Measurements from ENCODE around the gene IFT57.

The IFT57 gene

GRCh38 chr3:108118038-108118768 lies 104.0 kb downstream of the IFT57 start:
- Mint-ChIP-seq H3K9me3 (peaks cover 4% of the 10 kb centered on the region), H3K4me1 (ENCODE audit: low read depth) (peaks cover 20% of the 10 kb centered on the region), H3K27me3 (ENCODE audit: low read depth) (peaks cover 23% of the 10 kb centered on the region), H3K36me3 (ENCODE audit: low read depth) (no peaks in the 10 kb centered on the region), H3K27ac (no peak overlapping the region), H3K4me3 (no peak overlapping the region)

- Mint-ChIP-seq H3K4me1 (ENCODE audit: low read depth) (peaks cover 19% of the 10 kb centered on the region), H3K36me3 (ENCODE audit: low read depth) (no peaks in the 10 kb centered on the region), H3K4me3 (no peak overlapping the region), H3K27me3 (ENCODE audit: low read depth) (peaks cover 25% of the 10 kb centered on the region), H3K9me3 (peaks cover 4% of the 10 kb centered on the region), H3K27ac (no peak overlapping the region)
These were observed 104.9 kb downstream of the IFT57 start for GRCh38 chr3:108117241-108117775.

- Mint-ChIP-seq H3K4me1 (ENCODE audit: low read depth) (peaks cover 13% of the 10 kb centered on the region), H3K36me3 (ENCODE audit: low read depth) (no peaks in the 10 kb centered on the region), H3K9me3 (peaks cover 4% of the 10 kb centered on the region), H3K27ac (no peak overlapping the region), H3K4me3 (no peak overlapping the region), H3K27me3 (ENCODE audit: low read depth) (peaks cover 31% of the 10 kb centered on the region)
These were observed 107.7 kb downstream of the IFT57 start for GRCh38 chr3:108114423-108115065.

GRCh38 chr3:108113975-108114374 lies 108.2 kb downstream of the IFT57 start:
- Mint-ChIP-seq H3K36me3 (ENCODE audit: low read depth) (no peaks in the 10 kb centered on the region), H3K27me3 (ENCODE audit: low read depth) (peaks cover 31% of the 10 kb centered on the region), H3K9me3 (peaks cover 3% of the 10 kb centered on the region), H3K4me1 (ENCODE audit: low read depth) (peaks cover 11% of the 10 kb centered on the region), H3K4me3 (no peak overlapping the region), H3K27ac (no peak overlapping the region)

- Mint-ChIP-seq H3K27me3 (ENCODE audit: low read depth) (peaks cover 38% of the 10 kb centered on the region), H3K36me3 (ENCODE audit: low read depth) (no peaks in the 10 kb centered on the region), H3K4me1 (ENCODE audit: low read depth) (no peaks in the 10 kb centered on the region), H3K4me3 (no peak overlapping the region), H3K9me3 (no peaks in the 10 kb centered on the region), H3K27ac (no peak overlapping the region)
These were observed 111.3 kb downstream of the IFT57 start for GRCh38 chr3:108110934-108111333.
